NT2/D1 (cell line): ENCODE measurements around the gene SCN10A.
A peak's percentile ranks its signal among the peaks of the same experiment; 100 is the strongest.

ENCODE experiments used
- DNase-seq: peaks from one replicate; pipeline ENCODE4 v3.0.0-alpha.2; 2011; ENCODE audit warnings: low read depth, low spot score
- H3K27me3 ChIP-seq: 2 replicates; pipeline ENCODE4 v1.6.0; 2011; ENCODE audit warnings: mild to moderate bottlenecking; ENCODE audit not compliant: insufficient read length, insufficient read depth
- H3K36me3 ChIP-seq: 2 replicates; pipeline ENCODE4 v1.6.1; 2011; ENCODE audit warnings: mild to moderate bottlenecking, low read length, mixed read lengths; ENCODE audit not compliant: insufficient read depth, insufficient read length
- H3K4me1 ChIP-seq: 2 replicates; pipeline ENCODE4 v1.5.1; 2011; ENCODE audit not compliant: insufficient read depth, insufficient read length
- H3K4me3 ChIP-seq: 2 replicates; pipeline ENCODE4 v1.5.1; 2011; ENCODE audit warnings: low read depth; ENCODE audit not compliant: insufficient read length
- H3K9ac ChIP-seq: 2 replicates; pipeline ENCODE4 v1.6.0; 2011; ENCODE audit warnings: low read depth; ENCODE audit not compliant: insufficient read length
- H3K9me3 ChIP-seq: 2 replicates; pipeline ENCODE4 v1.5.1; 2011; ENCODE audit warnings: mild to moderate bottlenecking, low read length; ENCODE audit not compliant: insufficient read depth
- SUZ12 ChIP-seq: IDR thresholded peaks from 2 replicates; pipeline ENCODE4 v1.6.1; 2011; ENCODE audit not compliant: insufficient read length, insufficient read depth; ENCODE audit errors: extremely low read depth
- YY1 ChIP-seq: IDR thresholded peaks from 2 replicates; pipeline ENCODE4 v1.6.1; 2011; ENCODE audit not compliant: insufficient read length, insufficient read depth
- ZNF274 ChIP-seq: IDR thresholded peaks from 2 replicates; pipeline ENCODE4 v1.6.1; 2011; ENCODE audit warnings: mild to moderate bottlenecking, low read depth, low read length

SCN10A gene

GRCh38 chr3:38723569-38724391 is 92.2 kb downstream of the SCN10A start:
- Histone ChIP-seq H3K9me3 (no peaks in the 10 kb centered on the region), H3K9ac (no peak overlapping the region), H3K36me3 (no peaks in the 10 kb centered on the region), H3K27me3 (no peaks in the 10 kb centered on the region), H3K4me1 (peaks cover 9% of the 10 kb centered on the region), H3K4me3 (no peak overlapping the region)
- DNase-seq = no peak
- no peak for TF ChIP-seq ZNF274
- TF ChIP-seq SUZ12 = no peak
- no peak for TF ChIP-seq YY1

- Histone ChIP-seq H3K9ac (no peak overlapping the region), H3K4me1 (peaks cover 9% of the 10 kb centered on the region), H3K36me3 (no peaks in the 10 kb centered on the region), H3K27me3 (no peaks in the 10 kb centered on the region), H3K9me3 (no peaks in the 10 kb centered on the region), H3K4me3 (no peak overlapping the region)
- no peak for DNase-seq
- no peak for TF ChIP-seq ZNF274
- TF ChIP-seq SUZ12 = no peak
- TF ChIP-seq YY1 = no peak
Observed at GRCh38 chr3:38722781-38723568, 93.0 kb downstream of the SCN10A start.

GRCh38 chr3:38721207-38721772 is 94.7 kb downstream of the SCN10A start:
- Histone ChIP-seq H3K9ac (no peak overlapping the region), H3K27me3 (no peaks in the 10 kb centered on the region), H3K4me3 (no peak overlapping the region), H3K36me3 (no peaks in the 10 kb centered on the region), H3K9me3 (no peaks in the 10 kb centered on the region), H3K4me1 (peaks cover 9% of the 10 kb centered on the region)
- DNase-seq = peak; percentile 33
- no peak for TF ChIP-seq YY1
- TF ChIP-seq ZNF274 = no peak
- no peak for TF ChIP-seq SUZ12

GRCh38 chr3:38720465-38720864 is 95.6 kb downstream of the SCN10A start:
- TF ChIP-seq ZNF274 = no peak
- no peak for TF ChIP-seq SUZ12
- no peak for TF ChIP-seq YY1
- no peaks in the 10 kb centered on the region for H3K27me3 ChIP-seq
- H3K9me3 ChIP-seq = no peaks in the 10 kb centered on the region
- H3K9ac ChIP-seq = peak overlapping the region; percentile 2
- H3K4me3 ChIP-seq = no peak overlapping the region
- no peak for DNase-seq
- H3K36me3 ChIP-seq = no peaks in the 10 kb centered on the region
- peaks cover 7% of the 10 kb centered on the region for H3K4me1 ChIP-seq

GRCh38 chr3:38717355-38718240 is 98.4 kb downstream of the SCN10A start:
- H3K36me3 ChIP-seq = no peaks in the 10 kb centered on the region
- H3K4me3 ChIP-seq = no peak overlapping the region
- no peaks in the 10 kb centered on the region for H3K27me3 ChIP-seq
- no peak overlapping the region for H3K9ac ChIP-seq
- peaks cover 4% of the 10 kb centered on the region for H3K4me1 ChIP-seq
- TF ChIP-seq SUZ12 = no peak
- no peak for TF ChIP-seq YY1
- TF ChIP-seq ZNF274 = no peak
- no peaks in the 10 kb centered on the region for H3K9me3 ChIP-seq
- no peak for DNase-seq

- Histone ChIP-seq H3K27me3 (no peaks in the 10 kb centered on the region), H3K9ac (no peak overlapping the region), H3K9me3 (no peaks in the 10 kb centered on the region), H3K36me3 (no peaks in the 10 kb centered on the region), H3K4me1 (no peaks in the 10 kb centered on the region), H3K4me3 (no peak overlapping the region)
- DNase-seq = no peak
- TF ChIP-seq SUZ12 = no peak
- TF ChIP-seq ZNF274 = no peak
- TF ChIP-seq YY1 = no peak
Observed at GRCh38 chr3:38713121-38713520, 102.9 kb downstream of the SCN10A start.
